Effector memory CD8-positive, alpha-beta T cell (primary cell): ENCODE data around the gene MLH1.
"Not testable (repeated sequence)": the region's sequence is repeated elsewhere in the genome, so short reads cannot be mapped to it uniquely, and the experiment has no call there.

Experiments
- ATAC-seq: fragments of 150-1000 bp; cut with Tn5 transposase; replicated peaks from 2 replicates; pipeline ENCODE4 v1.10.0; 2021; ENCODE audit warnings: mild to moderate bottlenecking, moderate library complexity
- DNase-seq, 3 experiments: peaks; one replicate each; pipeline ENCODE4 v3.0.0; 2021
- H3K27ac Mint-ChIP-seq, 2 donors: one replicate each; pipeline ENCODE4 v1.8.0; 2022; ENCODE audit warnings: mild to moderate bottlenecking in 2 of 2, mixed read lengths in 2 of 2, moderate library complexity in 2 of 2
- H3K27me3 Mint-ChIP-seq, 2 donors: one replicate each; pipeline ENCODE4 v1.8.0; 2022; ENCODE audit warnings: mixed read lengths in 2 of 2
- H3K36me3 Mint-ChIP-seq: one replicate; pipeline ENCODE4 v1.8.0; 2022; ENCODE audit warnings: mild to moderate bottlenecking, moderate library complexity, mixed read lengths; ENCODE audit not compliant: insufficient read depth
- H3K4me1 Mint-ChIP-seq, 2 donors: one replicate each; pipeline ENCODE4 v1.8.0; 2022; ENCODE audit warnings: low read depth in 2 of 2, mixed read lengths in 2 of 2
- H3K4me3 Mint-ChIP-seq, 2 donors: one replicate each; pipeline ENCODE4 v1.8.0; 2022; ENCODE audit warnings: mild to moderate bottlenecking in 2 of 2, mixed read lengths in 2 of 2, moderate library complexity in 2 of 2
- H3K9me3 Mint-ChIP-seq, 2 donors: one replicate each; pipeline ENCODE4 v1.8.0; 2022; ENCODE audit warnings: mixed read lengths in 2 of 2

MLH1 gene

GRCh38 chr3:37030588-37030987 lies 37.3 kb downstream of the MLH1 start:
- Mint-ChIP-seq H3K4me3 (no peak overlapping the region), H3K9me3 (no peaks in the 10 kb centered on the region), H3K27me3 (no peaks in the 10 kb centered on the region), H3K4me1 (peaks cover 0 to 9% of the 10 kb centered on the region in 2 donors), H3K36me3 (peaks cover 54% of the 10 kb centered on the region), H3K27ac (peak overlapping the region in 1 of 2 donors; percentile 32)
- ATAC-seq (no peak), DNase-seq (no peak)

GRCh38 chr3:37031096-37031682 lies 37.9 kb downstream of the MLH1 start:
- DNase-seq (no peak), ATAC-seq (no peak)
- peak overlapping the region in 1 of 2 donors; percentile 32 for H3K27ac Mint-ChIP-seq
- H3K27me3 Mint-ChIP-seq = no peaks in the 10 kb centered on the region
- H3K36me3 Mint-ChIP-seq = peaks cover 54% of the 10 kb centered on the region
- H3K4me3 Mint-ChIP-seq = no peak overlapping the region
- H3K4me1 Mint-ChIP-seq = peaks cover 0 to 9% of the 10 kb centered on the region in 2 donors
- H3K9me3 Mint-ChIP-seq = no peaks in the 10 kb centered on the region

- Mint-ChIP-seq H3K27me3 (no peaks in the 10 kb centered on the region), H3K9me3 (peaks cover 0 to 2% of the 10 kb centered on the region in 2 donors), H3K36me3 (peaks cover 40% of the 10 kb centered on the region), H3K4me1 (peaks cover 0 to 9% of the 10 kb centered on the region in 2 donors), H3K27ac (peak overlapping the region in 1 of 2 donors; percentile 1), H3K4me3 (no peak overlapping the region)
- DNase-seq (no peak), ATAC-seq (no peak)
Observed at GRCh38 chr3:37032961-37033360, 39.6 kb downstream of the MLH1 start.

- ATAC-seq (no peak), DNase-seq (no peak)
- H3K27ac Mint-ChIP-seq = no peak overlapping the region
- peaks cover 0 to 3% of the 10 kb centered on the region in 2 donors for H3K4me1 Mint-ChIP-seq
- H3K36me3 Mint-ChIP-seq = peaks cover 40% of the 10 kb centered on the region
- H3K9me3 Mint-ChIP-seq = peaks cover 0 to 2% of the 10 kb centered on the region in 2 donors
- H3K27me3 Mint-ChIP-seq = no peaks in the 10 kb centered on the region
- H3K4me3 Mint-ChIP-seq = no peak overlapping the region
Observed at GRCh38 chr3:37037352-37037751, 44.0 kb downstream of the MLH1 start.

- Mint-ChIP-seq H3K27me3 (no peaks in the 10 kb centered on the region), H3K36me3 (peaks cover 40% of the 10 kb centered on the region), H3K4me3 (no peak overlapping the region), H3K4me1 (no peaks in the 10 kb centered on the region), H3K9me3 (peaks cover 0 to 2% of the 10 kb centered on the region in 2 donors), H3K27ac (peak overlapping the region in 1 of 2 donors; percentile 10)
- DNase-seq (no peak), ATAC-seq (no peak)
Observed at GRCh38 chr3:37039161-37039846, 46.0 kb downstream of the MLH1 start.

- ATAC-seq = no peak
- Mint-ChIP-seq H3K4me1 (no peaks in the 10 kb centered on the region), H3K4me3 (no peak overlapping the region), H3K27ac (peak overlapping the region in 1 of 2 donors; percentile 55), H3K9me3 (peaks cover 0 to 2% of the 10 kb centered on the region in 2 donors), H3K27me3 (no peaks in the 10 kb centered on the region), H3K36me3 (peaks cover 44% of the 10 kb centered on the region)
- no peak for DNase-seq
Observed at GRCh38 chr3:37040231-37040630, 46.9 kb downstream of the MLH1 start.

GRCh38 chr3:37041546-37042195 lies 48.4 kb downstream of the MLH1 start:
- no peaks in the 10 kb centered on the region for H3K9me3 Mint-ChIP-seq
- DNase-seq = no peak
- ATAC-seq = no peak
- H3K27me3 Mint-ChIP-seq = no peaks in the 10 kb centered on the region
- no peaks in the 10 kb centered on the region for H3K4me1 Mint-ChIP-seq
- H3K4me3 Mint-ChIP-seq = no peak overlapping the region
- H3K36me3 Mint-ChIP-seq = peaks cover 48% of the 10 kb centered on the region
- peak overlapping the region in 1 of 2 donors; percentile 55 for H3K27ac Mint-ChIP-seq

- peaks cover 53% of the 10 kb centered on the region for H3K36me3 Mint-ChIP-seq
- not testable (repeated sequence) for H3K27ac Mint-ChIP-seq, DNase-seq, H3K9me3 Mint-ChIP-seq, H3K27me3 Mint-ChIP-seq, H3K4me1 Mint-ChIP-seq, H3K4me3 Mint-ChIP-seq, ATAC-seq
Observed at GRCh38 chr3:37042712-37043111, 49.4 kb downstream of the MLH1 start.

GRCh38 chr3:37050282-37050681 lies 57.0 kb downstream of the MLH1 start:
- no peak overlapping the region for H3K4me3 Mint-ChIP-seq
- H3K27ac Mint-ChIP-seq = peak overlapping the region in 1 of 2 donors; percentile 2
- H3K36me3 Mint-ChIP-seq = peaks cover 65% of the 10 kb centered on the region
- no peak for DNase-seq
- H3K27me3 Mint-ChIP-seq = no peaks in the 10 kb centered on the region
- no peaks in the 10 kb centered on the region for H3K9me3 Mint-ChIP-seq
- ATAC-seq = no peak
- no peaks in the 10 kb centered on the region for H3K4me1 Mint-ChIP-seq

GRCh38 chr3:37052860-37053259 lies 59.5 kb downstream of the MLH1 start:
- Mint-ChIP-seq H3K27me3 (no peaks in the 10 kb centered on the region), H3K9me3 (no peaks in the 10 kb centered on the region), H3K4me3 (no peak overlapping the region), H3K27ac (peak overlapping the region; percentile 28 to 49), H3K4me1 (no peaks in the 10 kb centered on the region), H3K36me3 (peaks cover 46% of the 10 kb centered on the region)
- ATAC-seq (no peak), DNase-seq (no peak)

- no peaks in the 10 kb centered on the region for H3K9me3 Mint-ChIP-seq
- H3K4me3 Mint-ChIP-seq = no peak overlapping the region
- peak overlapping the region in 1 of 2 donors; percentile 49 for H3K27ac Mint-ChIP-seq
- H3K36me3 Mint-ChIP-seq = peaks cover 46% of the 10 kb centered on the region
- H3K4me1 Mint-ChIP-seq = no peaks in the 10 kb centered on the region
- DNase-seq (no peak), ATAC-seq (no peak)
- no peaks in the 10 kb centered on the region for H3K27me3 Mint-ChIP-seq
Observed at GRCh38 chr3:37053337-37053736, 60.0 kb downstream of the MLH1 start.

- DNase-seq (no peak), ATAC-seq (no peak)
- H3K27ac Mint-ChIP-seq = peak overlapping the region in 1 of 2 donors; percentile 49
- H3K9me3 Mint-ChIP-seq = no peaks in the 10 kb centered on the region
- no peaks in the 10 kb centered on the region for H3K27me3 Mint-ChIP-seq
- H3K4me3 Mint-ChIP-seq = no peak overlapping the region
- H3K36me3 Mint-ChIP-seq = peaks cover 47% of the 10 kb centered on the region
- H3K4me1 Mint-ChIP-seq = no peaks in the 10 kb centered on the region
Observed at GRCh38 chr3:37053753-37054152, 60.4 kb downstream of the MLH1 start.

- no peaks in the 10 kb centered on the region for H3K9me3 Mint-ChIP-seq
- H3K36me3 Mint-ChIP-seq = peaks cover 44% of the 10 kb centered on the region
- no peaks in the 10 kb centered on the region for H3K27me3 Mint-ChIP-seq
- ATAC-seq (no peak), DNase-seq (no peak)
- peak overlapping the region in 1 of 2 donors; percentile 21 for H3K27ac Mint-ChIP-seq
- no peak overlapping the region for H3K4me3 Mint-ChIP-seq
- H3K4me1 Mint-ChIP-seq = no peaks in the 10 kb centered on the region
Observed at GRCh38 chr3:37054370-37054769, 61.1 kb downstream of the MLH1 start.

GRCh38 chr3:37055077-37055476 lies 61.8 kb downstream of the MLH1 start:
- H3K36me3 Mint-ChIP-seq = peaks cover 40% of the 10 kb centered on the region
- not testable (repeated sequence) for DNase-seq, ATAC-seq, H3K4me1 Mint-ChIP-seq, H3K9me3 Mint-ChIP-seq, H3K4me3 Mint-ChIP-seq, H3K27me3 Mint-ChIP-seq
- H3K27ac Mint-ChIP-seq = peak overlapping the region in 1 of 2 donors; percentile 21
